ENCODE measurements around the gene BBS2. TPM values are rescaled to one million over a fixed set of nuclear protein-coding genes. Genes with fewer than 3 reads are reported as not detected.

Gene BBS2
- total and polyA plus RNA-seq, 8 donors, result 11.3 to 142 (median 47.7) TPM

- no peak for DNase-seq
- H3K4me3 ChIP-seq, result no peak overlapping the region
- TF ChIP-seq EP300 (IDR thresholded peaks at IDR 0.05) (no peak), POLR2A (IDR thresholded peaks at IDR 0.05) (no peak), CTCF (IDR thresholded peaks at IDR 0.05) (no peak)
- 79 to 92% (median 89%) methylated on average over 2 of the region's 2 CpGs for WGBS, 5 donors
- peaks cover 37 to 98% (median 95%) of the 10 kb centered on the region in 4 donors for H3K36me3 ChIP-seq
- H3K9me3 ChIP-seq, result no peaks in the 10 kb centered on the region
- intact Hi-C loops (cut with DNase I; ENCODE audit: low total_unique reads), result no loop called here
- H3K4me1 ChIP-seq, result no peaks in the 10 kb centered on the region
- H3K27ac ChIP-seq, result peak overlapping the region in 1 of 5 donors; percentile 3
- no peaks in the 10 kb centered on the region for H3K27me3 ChIP-seq
Observed at GRCh38 chr16:56477096-56477878, 42.5 kb downstream of the BBS2 start.

- Histone ChIP-seq H3K27me3 (no peaks in the 10 kb centered on the region), H3K4me1 (no peaks in the 10 kb centered on the region), H3K9me3 (no peaks in the 10 kb centered on the region), H3K4me3 (no peak overlapping the region), H3K36me3 (peaks cover 58 to 98% (median 96%) of the 10 kb centered on the region in 4 donors), H3K27ac (no peak overlapping the region)
- 82 to 94% (median 89%) methylated on average over 2 of the region's 2 CpGs for WGBS, 5 donors
- intact Hi-C loops (cut with DNase I; ENCODE audit: low total_unique reads), result no loop called here
- DNase-seq, result no peak
- no peak for TF ChIP-seq CTCF (IDR thresholded peaks at IDR 0.05)
- TF ChIP-seq EP300 (IDR thresholded peaks at IDR 0.05), result no peak
- TF ChIP-seq POLR2AphosphoS5 (IDR thresholded peaks at IDR 0.05), result no peak
- no peak for TF ChIP-seq POLR2A (IDR thresholded peaks at IDR 0.05)
Observed at GRCh38 chr16:56475201-56475600, 44.6 kb downstream of the BBS2 start.

GRCh38 chr16:56470666-56471065 lies 49.2 kb downstream of the BBS2 start:
- peaks cover 84 to 100% (median 100%) of the 10 kb centered on the region in 4 donors for H3K36me3 ChIP-seq

GRCh38 chr16:56470232-56470631 lies 49.6 kb downstream of the BBS2 start:
- no peak for DNase-seq
- 80 to 92% (median 85%) methylated on average over 3 of the region's 3 CpGs for WGBS, 5 donors
- no peaks in the 10 kb centered on the region for H3K27me3 ChIP-seq
- intact Hi-C loops (cut with DNase I; ENCODE audit: low total_unique reads), result no loop called here
- no peak overlapping the region for H3K4me3 ChIP-seq
- H3K27ac ChIP-seq, result no peak overlapping the region
- H3K4me1 ChIP-seq, result no peaks in the 10 kb centered on the region
- peaks cover 79 to 100% (median 100%) of the 10 kb centered on the region in 4 donors for H3K36me3 ChIP-seq
- no peaks in the 10 kb centered on the region for H3K9me3 ChIP-seq
- no peak for TF ChIP-seq CTCF (IDR thresholded peaks at IDR 0.05)
- TF ChIP-seq POLR2AphosphoS5 (IDR thresholded peaks at IDR 0.05), result no peak
- TF ChIP-seq EP300 (IDR thresholded peaks at IDR 0.05), result no peak
- TF ChIP-seq POLR2A (IDR thresholded peaks at IDR 0.05), result no peak

More at GRCh38 chr16:56470666-56471065, 49.2 kb downstream of the BBS2 start:
- Histone ChIP-seq H3K9me3 (no peaks in the 10 kb centered on the region), H3K27me3 (no peaks in the 10 kb centered on the region), H3K27ac (no peak overlapping the region), H3K4me3 (no peak overlapping the region), H3K4me1 (no peaks in the 10 kb centered on the region)
- intact Hi-C loops (cut with DNase I; ENCODE audit: low total_unique reads), result no loop called here
- WGBS, 5 donors, result 68 to 100% (median 83%) methylated on average over 1 of the region's 1 CpG
- DNase-seq, result no peak
- TF ChIP-seq POLR2A (IDR thresholded peaks at IDR 0.05) (no peak), POLR2AphosphoS5 (IDR thresholded peaks at IDR 0.05) (no peak), EP300 (IDR thresholded peaks at IDR 0.05) (no peak), CTCF (IDR thresholded peaks at IDR 0.05) (no peak)

All from stomach (tissue), 9 donors.